Activated CD4-positive, alpha-beta T cell treated with anti-CD3 and anti-CD28 coated beads for 24 hours (primary cell): ENCODE results near the gene CLPTM1L.

Source experiments
- DNase-seq, 2 donors: peaks; one replicate each; pipeline ENCODE4 v3.0.0-alpha.2; 2020; ENCODE audit warnings: low read depth in 2 of 2

Gene CLPTM1L, protein sequence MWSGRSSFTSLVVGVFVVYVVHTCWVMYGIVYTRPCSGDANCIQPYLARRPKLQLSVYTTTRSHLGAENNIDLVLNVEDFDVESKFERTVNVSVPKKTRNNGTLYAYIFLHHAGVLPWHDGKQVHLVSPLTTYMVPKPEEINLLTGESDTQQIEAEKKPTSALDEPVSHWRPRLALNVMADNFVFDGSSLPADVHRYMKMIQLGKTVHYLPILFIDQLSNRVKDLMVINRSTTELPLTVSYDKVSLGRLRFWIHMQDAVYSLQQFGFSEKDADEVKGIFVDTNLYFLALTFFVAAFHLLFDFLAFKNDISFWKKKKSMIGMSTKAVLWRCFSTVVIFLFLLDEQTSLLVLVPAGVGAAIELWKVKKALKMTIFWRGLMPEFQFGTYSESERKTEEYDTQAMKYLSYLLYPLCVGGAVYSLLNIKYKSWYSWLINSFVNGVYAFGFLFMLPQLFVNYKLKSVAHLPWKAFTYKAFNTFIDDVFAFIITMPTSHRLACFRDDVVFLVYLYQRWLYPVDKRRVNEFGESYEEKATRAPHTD

GRCh38 chr5:1344975-1345838, at the start of gene CLPTM1L:
Gene CLPTM1L (minus strand): TSS chr5:1345099. CDS start chr5:1344841, 258 bp downstream.
- DNase-seq = peak; percentile 78 to 79

- DNase-seq = no peak
Measured at GRCh38 chr5:1393571-1394501, 48.9 kb upstream of the CLPTM1L start.

DNA sequence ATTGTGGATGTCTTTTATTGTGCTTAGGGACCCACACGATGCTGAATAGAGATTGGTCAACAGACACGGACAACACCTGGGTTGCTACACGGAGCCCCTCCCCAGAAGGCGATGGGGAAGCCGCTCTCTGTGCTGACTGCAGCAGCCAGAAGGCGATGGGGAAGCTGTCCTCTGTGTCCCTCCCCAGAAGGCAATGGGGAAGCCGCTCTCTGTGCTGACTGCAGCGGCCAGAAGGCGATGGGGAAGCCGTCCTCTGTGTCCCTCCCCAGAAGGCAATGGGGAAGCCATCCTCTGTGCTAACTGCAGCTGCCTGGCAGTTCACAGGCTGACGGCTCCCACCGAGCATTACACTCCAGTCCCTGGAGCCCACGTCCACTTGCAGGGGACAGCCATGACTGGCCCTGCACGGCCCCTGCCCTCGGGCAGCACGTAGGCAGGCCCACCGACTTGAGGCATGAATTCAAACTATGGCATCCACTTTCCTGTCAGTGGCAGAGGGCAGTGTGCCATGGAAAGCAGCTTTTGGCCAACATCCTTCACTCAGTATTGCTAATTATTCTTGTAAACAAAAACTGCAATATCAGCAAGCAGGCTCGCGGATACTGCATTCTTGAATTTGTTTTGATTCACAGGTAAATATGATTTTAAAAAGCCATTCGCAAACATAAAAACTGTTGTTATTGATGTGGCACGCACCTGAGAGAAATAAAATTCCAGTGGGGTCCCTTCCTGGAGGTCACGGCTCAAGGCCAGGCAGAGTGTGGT, 48.1 kb upstream of the CLPTM1L start:
- DNase-seq = no peak

- DNase-seq = no peak
Measured at GRCh38 chr5:1392261-1392660, 47.4 kb upstream of the CLPTM1L start.

GRCh38 chr5:1391691-1392090, 46.8 kb upstream of the CLPTM1L start:
- DNase-seq = no peak

DNA sequence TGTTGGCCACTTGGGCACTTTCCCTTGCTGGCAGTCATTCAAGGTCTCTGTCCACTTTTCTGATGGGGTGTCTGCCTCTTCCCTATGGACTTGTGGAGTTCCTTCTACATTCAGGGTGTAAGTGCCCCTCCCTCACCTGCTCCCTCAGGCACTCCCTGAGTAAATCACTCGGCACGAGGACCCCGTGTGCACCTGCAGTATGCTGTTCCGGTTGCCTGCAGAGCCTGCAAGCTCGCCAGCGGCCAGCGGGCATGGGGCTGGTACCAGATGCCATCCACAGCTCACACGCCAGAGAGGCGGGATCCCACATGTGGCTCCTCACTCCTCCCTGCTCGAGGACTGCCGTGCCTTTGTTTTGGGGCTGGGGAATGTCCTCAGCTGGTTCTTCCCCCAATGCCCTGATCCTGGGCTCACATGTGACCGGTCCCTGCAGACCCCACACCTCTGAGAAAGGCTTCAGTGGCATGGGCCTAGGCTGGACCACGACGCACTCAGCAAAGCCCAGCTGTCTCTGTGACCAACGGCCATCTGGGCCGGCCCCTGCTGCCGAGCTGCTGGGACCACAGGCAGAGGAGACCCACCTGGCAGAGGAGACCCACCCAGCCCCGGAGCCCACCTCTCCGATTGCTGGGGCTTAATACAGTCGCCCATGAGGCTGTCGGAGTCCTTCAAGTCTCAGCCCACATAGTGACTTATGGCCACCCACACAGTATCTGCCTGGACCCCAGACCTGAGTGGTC, 46.1 kb upstream of the CLPTM1L start:
- no peak for DNase-seq

DNA sequence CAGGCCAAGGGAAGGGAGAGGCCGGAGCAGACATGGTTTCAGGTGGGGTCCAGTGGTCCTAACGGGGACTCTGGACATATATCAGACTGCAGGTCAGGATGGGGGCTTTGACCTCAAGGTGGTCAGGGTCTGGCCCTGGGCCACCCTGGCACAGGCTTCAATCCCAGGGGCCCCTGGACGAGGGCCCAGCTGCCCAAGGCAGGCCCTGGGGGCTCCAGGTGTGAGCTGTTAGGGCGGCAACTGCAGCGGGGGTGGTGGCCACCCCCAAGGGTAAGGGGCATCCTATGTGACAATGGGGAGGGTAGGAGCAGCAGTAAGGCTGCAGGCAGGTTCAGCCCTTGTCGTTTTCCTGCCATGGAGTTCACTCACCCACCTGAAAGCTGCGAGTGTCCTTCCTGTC, 45.4 kb upstream of the CLPTM1L start:
- no peak for DNase-seq

GRCh38 chr5:1388383-1388967, 43.6 kb upstream of the CLPTM1L start:
- no peak for DNase-seq

DNA sequence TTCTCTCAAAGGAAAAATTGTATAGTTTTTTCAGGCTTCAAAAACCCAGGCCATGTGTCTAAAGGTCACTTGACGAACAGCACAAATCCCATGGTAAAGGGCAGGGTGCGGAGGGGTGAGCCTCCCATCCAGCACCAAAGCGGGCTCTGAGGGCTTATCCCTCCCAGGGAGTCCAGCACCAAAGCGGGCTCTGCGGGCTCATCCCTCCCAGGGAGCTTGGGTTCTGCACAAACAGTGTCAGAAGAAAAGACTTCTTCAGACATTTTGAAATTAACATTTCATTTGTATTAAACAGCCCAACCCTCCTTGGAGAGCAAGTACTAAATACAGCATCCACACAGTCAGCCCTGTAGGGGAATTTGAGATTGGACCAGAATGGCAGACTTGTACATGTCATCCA, 43.0 kb upstream of the CLPTM1L start:
- DNase-seq = no peak

GRCh38 chr5:1387059-1387755, 42.3 kb upstream of the CLPTM1L start:
- no peak for DNase-seq

- peak; percentile 31 to 38 for DNase-seq
Measured at GRCh38 chr5:1386274-1386717, 41.4 kb upstream of the CLPTM1L start.

DNA sequence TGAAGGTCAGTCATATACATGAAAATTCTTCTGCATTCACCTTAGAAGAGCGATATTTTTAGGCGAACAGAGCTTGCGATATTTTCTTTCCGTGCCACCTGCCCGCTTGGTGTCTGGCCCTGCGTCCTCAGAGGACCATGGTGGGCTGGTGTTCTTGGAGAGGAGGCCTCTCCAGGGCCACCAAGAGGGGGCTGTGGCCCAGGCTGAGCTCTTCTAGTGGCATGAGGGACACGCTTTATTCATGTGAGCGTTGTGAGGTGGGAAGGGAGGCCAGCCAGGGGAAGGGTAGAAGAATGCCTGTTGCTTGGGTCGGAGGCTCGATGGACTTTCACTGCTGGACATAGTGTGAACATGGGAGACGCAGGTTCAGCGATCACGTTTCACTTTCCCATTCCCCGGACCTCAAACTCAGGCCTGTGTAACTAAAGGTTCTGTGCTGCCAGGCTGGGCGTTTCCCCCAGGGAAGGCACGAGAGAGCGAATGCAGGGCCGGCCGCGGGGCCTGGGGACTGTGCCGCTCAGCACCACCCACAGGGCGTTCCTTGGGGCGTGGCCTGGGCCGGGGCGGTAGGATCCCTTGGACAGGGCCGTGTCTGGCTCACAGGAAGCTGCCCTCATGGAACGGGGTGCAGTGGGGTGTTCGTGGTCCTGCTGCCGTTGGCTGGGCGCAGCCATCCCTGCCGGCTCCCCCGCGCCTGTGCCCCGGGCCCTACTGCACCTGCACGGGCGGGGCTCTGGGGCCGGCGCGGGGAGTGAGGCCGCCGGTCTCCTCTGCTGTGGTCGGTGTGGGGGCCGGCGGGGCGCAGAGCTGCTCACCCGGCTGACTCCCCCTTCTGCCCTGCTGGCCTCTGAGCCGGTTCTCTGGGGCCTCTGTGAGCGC, 40.7 kb upstream of the CLPTM1L start:
- peak; percentile 70 to 86 for DNase-seq

- DNase-seq = no peak
Measured at GRCh38 chr5:1384521-1384920, 39.6 kb upstream of the CLPTM1L start.

DNA sequence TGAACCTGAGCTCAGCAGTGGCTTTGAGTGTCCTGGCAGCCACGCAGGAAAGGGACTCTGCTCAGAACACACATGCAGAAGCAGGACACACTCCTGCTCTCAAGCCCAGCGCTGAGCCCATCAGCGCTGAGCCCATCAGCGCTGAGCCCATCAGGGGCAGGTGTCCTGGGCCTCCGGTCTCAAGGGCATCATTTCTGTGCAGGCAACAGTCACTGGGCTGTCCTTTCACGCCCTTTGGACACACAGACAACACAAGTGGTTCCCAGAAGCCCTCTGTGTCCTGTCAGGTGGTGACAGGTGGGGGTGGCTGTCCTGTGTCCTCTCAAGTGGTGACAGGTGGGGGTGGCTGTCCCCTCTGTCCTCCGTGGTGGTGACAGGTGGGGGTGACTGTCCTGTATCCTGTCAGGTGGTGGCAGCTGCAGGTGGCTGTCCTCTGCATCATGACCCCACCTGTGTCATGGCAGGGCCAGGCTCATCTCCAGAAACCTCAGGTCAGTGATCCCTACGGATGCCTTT, 39.0 kb upstream of the CLPTM1L start:
- no peak for DNase-seq

- no peak for DNase-seq
Measured at GRCh38 chr5:1383344-1383743, 38.4 kb upstream of the CLPTM1L start.

- no peak for DNase-seq
Measured at GRCh38 chr5:1382248-1382700, 37.4 kb upstream of the CLPTM1L start.
